Measurements from ENCODE around the gene GSTCD.

DNA sequence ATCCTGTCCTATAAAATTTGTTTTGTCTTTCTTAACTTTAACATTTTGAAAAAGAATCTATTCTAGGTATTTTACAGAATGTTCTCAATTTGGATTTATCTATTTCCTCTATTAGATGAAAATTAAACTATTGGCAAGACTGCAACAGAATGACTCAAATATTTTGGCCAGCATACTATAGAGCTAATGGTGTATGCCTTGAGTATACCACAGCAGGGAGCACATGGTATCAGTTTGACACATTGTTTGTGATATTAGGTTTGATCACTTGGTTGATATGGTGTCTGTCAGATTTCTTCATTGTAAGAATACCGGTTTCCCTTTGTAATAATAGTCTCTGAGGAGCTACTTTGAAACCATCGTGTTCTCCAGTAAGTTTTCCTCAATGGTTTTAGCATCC, 98.9 kb downstream of the GSTCD start:
- TF ChIP-seq, protein P1, sequence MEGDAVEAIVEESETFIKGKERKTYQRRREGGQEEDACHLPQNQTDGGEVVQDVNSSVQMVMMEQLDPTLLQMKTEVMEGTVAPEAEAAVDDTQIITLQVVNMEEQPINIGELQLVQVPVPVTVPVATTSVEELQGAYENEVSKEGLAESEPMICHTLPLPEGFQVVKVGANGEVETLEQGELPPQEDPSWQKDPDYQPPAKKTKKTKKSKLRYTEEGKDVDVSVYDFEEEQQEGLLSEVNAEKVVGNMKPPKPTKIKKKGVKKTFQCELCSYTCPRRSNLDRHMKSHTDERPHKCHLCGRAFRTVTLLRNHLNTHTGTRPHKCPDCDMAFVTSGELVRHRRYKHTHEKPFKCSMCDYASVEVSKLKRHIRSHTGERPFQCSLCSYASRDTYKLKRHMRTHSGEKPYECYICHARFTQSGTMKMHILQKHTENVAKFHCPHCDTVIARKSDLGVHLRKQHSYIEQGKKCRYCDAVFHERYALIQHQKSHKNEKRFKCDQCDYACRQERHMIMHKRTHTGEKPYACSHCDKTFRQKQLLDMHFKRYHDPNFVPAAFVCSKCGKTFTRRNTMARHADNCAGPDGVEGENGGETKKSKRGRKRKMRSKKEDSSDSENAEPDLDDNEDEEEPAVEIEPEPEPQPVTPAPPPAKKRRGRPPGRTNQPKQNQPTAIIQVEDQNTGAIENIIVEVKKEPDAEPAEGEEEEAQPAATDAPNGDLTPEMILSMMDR (conservative IDR thresholded peaks at IDR 0.05; ENCODE audit: low read length): no peak
- no peak for TF ChIP-seq EZH2phosphoT487 (IDR thresholded peaks at IDR 0.05; ENCODE audit: borderline replicate concordance, low read depth, low read length)

All from OCI-LY7 (cell line).